HUES64 (cell line): ENCODE results near the gene MAML3.

Experiments used
- H3K27ac ChIP-seq: 2 replicates; pipeline ENCODE4 v1.7.0; 2013; ENCODE audit warnings: low read depth, low read length, inconsistent platforms
- H3K27me3 ChIP-seq: 2 replicates; pipeline ENCODE4 v1.6.1; 2013; ENCODE audit warnings: mild to moderate bottlenecking, low read length; ENCODE audit not compliant: insufficient read depth
- H3K36me3 ChIP-seq: 2 replicates; pipeline ENCODE4 v1.6.1; 2013; ENCODE audit warnings: mild to moderate bottlenecking, low read length; ENCODE audit not compliant: insufficient read depth
- H3K4me1 ChIP-seq: 2 replicates; pipeline ENCODE4 v1.6.1; 2013; ENCODE audit warnings: mild to moderate bottlenecking, low read length, moderate library complexity; ENCODE audit not compliant: insufficient read depth
- H3K4me3 ChIP-seq: 2 replicates; pipeline ENCODE4 v1.5.1; 2013; ENCODE audit warnings: mild to moderate bottlenecking, low read length, moderate library complexity
- H3K9ac ChIP-seq: 2 replicates; pipeline ENCODE4 v1.6.1; 2013; ENCODE audit warnings: mild to moderate bottlenecking, low read depth, low read length
- H3K9me3 ChIP-seq: 2 replicates; pipeline ENCODE4 v1.6.1; 2013; ENCODE audit warnings: low read depth, low read length; ENCODE audit not compliant: insufficient read depth
- WGBS: fragments of 150-250, 120-280 bp; methylation state at CpG from one replicate; pipeline ENCODE4 v1.1.7; 2013; ENCODE audit warnings: missing lambda C conversion rate; 5-methylcytosine and 5-hydroxymethylcytosine counted together

MAML3 gene

GRCh38 chr4:139917896-139918295, 236.1 kb downstream of the MAML3 start:
- WGBS = 96% methylated on average over 5 of the region's 6 CpGs
- Histone ChIP-seq H3K4me3 (no peak overlapping the region), H3K9me3 (no peaks in the 10 kb centered on the region), H3K27ac (no peak overlapping the region), H3K27me3 (peaks cover 13% of the 10 kb centered on the region; the same call in 1 of the 2 replicates), H3K4me1 (peaks cover 30% of the 10 kb centered on the region), H3K9ac (no peak overlapping the region), H3K36me3 (no peaks in the 10 kb centered on the region)

DNA sequence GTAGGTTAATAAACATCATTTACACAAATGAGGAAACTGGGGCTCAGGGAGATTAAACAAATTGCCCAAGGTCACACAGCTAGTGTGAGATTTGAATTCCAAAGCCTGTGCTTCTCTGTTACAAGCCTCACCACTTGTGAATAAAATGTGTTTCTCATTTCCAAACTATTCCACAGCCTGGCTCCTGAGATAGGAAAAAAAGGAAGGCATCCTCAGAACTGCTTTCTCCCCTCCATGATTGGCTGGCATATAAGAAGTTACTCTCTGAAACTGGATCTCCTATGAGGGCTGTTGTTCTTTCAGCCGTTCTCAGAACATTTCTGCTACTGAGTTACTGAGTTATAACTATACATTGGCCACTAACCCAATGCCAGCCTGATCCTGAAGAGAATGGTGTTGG, 237.9 kb downstream of the MAML3 start:
- H3K27ac ChIP-seq = no peak overlapping the region
- 100% methylated on average over 1 of the region's 1 CpG for WGBS
- H3K9ac ChIP-seq = no peak overlapping the region
- peaks cover 4% of the 10 kb centered on the region; the same call in 1 of the 2 replicates for H3K27me3 ChIP-seq
- no peaks in the 10 kb centered on the region for H3K36me3 ChIP-seq
- peaks cover 16% of the 10 kb centered on the region for H3K4me1 ChIP-seq
- no peaks in the 10 kb centered on the region for H3K9me3 ChIP-seq
- no peak overlapping the region for H3K4me3 ChIP-seq

GRCh38 chr4:139915037-139915436, 238.9 kb downstream of the MAML3 start:
- H3K36me3 ChIP-seq = no peaks in the 10 kb centered on the region
- peaks cover 12% of the 10 kb centered on the region; the same call in 1 of the 2 replicates for H3K4me1 ChIP-seq
- H3K27ac ChIP-seq = no peak overlapping the region
- no peaks in the 10 kb centered on the region for H3K27me3 ChIP-seq
- H3K9me3 ChIP-seq = no peaks in the 10 kb centered on the region
- WGBS = 91% methylated on average over 2 of the region's 2 CpGs
- H3K9ac ChIP-seq = no peak overlapping the region
- no peak overlapping the region for H3K4me3 ChIP-seq

DNA sequence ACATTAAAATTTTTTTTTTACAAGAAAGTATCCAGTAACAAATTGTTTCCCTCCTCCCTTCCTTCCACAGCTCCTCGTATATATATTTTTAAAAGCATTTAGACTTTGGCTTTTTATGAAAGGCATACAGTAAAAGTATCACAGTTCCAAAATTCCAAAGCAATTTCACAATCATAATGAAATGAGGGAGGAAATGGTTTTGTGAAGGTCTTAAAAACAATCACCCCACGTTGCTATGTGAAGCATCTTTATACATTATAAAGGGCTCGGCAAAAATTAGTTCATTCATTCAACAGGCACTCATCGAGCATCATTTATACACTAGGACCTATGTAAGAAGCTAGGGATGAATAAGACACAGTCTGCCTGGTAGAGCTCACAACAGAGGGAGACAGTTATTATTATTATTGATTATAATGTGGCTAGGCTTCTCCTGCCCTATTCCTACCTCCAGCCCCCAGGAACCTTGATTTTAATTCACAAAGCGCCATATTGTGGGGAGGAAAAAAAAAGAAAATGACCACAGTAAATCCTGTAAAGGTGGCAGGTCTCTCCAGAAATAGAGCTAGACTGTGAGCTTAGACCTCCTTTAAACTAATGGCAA, 239.9 kb downstream of the MAML3 start:
- Histone ChIP-seq H3K4me3 (no peak overlapping the region), H3K27ac (no peak overlapping the region), H3K9me3 (no peaks in the 10 kb centered on the region), H3K36me3 (no peaks in the 10 kb centered on the region), H3K9ac (no peak overlapping the region), H3K4me1 (peaks cover 5% of the 10 kb centered on the region; the same call in 1 of the 2 replicates), H3K27me3 (no peaks in the 10 kb centered on the region)
- WGBS = 100% methylated on average over 4 of the region's 5 CpGs

DNA sequence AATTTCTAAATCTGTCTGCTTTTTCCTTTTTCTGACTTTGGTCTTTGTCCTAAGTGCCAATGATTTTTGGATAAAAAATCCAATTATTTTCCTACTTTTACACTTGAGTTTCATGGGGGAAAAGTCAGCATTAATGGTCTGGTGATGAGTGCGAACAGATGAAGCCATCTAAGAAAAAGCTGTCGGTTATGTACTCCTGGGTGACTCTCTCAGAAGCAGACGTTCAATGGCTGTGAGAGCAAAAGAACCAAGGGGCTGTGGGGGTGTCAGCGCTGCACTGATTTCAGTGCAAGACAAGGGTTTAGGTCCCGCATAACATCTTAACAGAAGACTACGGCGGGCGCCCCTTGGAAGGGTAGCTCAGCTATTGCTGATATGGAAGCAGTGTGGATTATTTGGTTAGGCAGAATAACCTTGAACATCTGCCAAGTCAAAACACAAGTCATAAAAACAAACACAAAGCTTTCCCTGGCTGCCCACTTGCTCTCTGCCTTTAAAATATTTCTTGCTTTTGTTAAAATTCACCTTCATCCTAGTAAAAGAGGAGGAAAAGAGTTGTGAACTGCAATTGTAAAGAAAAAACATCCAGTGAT, 240.5 kb downstream of the MAML3 start:
- Histone ChIP-seq H3K27me3 (no peaks in the 10 kb centered on the region), H3K4me3 (no peak overlapping the region), H3K9ac (no peak overlapping the region), H3K36me3 (no peaks in the 10 kb centered on the region), H3K27ac (no peak overlapping the region), H3K4me1 (no peaks in the 10 kb centered on the region), H3K9me3 (no peaks in the 10 kb centered on the region)
- WGBS = 91% methylated on average over 7 of the region's 8 CpGs

DNA sequence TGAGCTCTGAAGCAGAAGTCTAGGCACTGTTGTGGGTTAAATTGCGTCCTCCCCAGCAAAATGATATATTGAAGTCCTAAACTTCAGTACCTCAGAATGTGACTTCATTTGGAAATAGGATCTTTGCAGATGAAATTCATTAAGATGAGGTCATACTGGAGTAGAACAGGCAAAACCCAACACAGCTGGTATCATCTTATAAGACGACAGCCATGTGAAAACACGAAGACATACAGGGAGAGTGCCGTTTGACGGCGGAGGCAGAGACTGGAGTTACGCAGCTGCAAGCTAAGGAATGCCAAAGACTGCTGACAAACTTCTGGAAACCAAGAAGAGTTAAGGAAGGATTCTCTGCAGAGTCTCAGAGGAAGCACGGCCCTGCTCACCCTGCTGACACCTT, 241.5 kb downstream of the MAML3 start:
- Histone ChIP-seq H3K9me3 (no peaks in the 10 kb centered on the region), H3K4me3 (no peak overlapping the region), H3K27ac (no peak overlapping the region), H3K27me3 (no peaks in the 10 kb centered on the region), H3K36me3 (no peaks in the 10 kb centered on the region), H3K9ac (no peak overlapping the region), H3K4me1 (no peaks in the 10 kb centered on the region)
- WGBS = 91% methylated on average over 8 of the region's 8 CpGs

DNA sequence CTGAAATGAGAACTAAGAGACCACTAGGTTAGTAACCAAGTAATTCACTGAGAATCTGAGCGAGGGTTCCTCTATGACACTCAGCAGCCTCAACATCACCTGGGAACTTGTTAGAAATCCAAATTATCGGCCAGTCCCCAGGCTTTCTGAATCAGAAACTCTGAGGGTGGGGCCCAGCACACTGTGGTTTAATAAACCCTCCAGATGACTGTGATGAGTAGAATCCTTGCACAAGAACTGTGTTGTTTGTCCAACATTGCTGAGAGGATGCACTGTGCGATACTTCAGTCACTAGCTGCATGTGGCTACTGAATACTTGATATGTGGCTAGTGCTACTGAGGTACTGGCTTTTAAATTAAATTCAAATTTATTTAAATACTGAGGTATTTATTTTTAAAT, 243.9 kb downstream of the MAML3 start:
- no peaks in the 10 kb centered on the region for H3K27me3 ChIP-seq
- no peaks in the 10 kb centered on the region for H3K4me1 ChIP-seq
- H3K36me3 ChIP-seq = no peaks in the 10 kb centered on the region
- 94% methylated on average over 3 of the region's 3 CpGs for WGBS
- no peak overlapping the region for H3K9ac ChIP-seq
- H3K4me3 ChIP-seq = no peak overlapping the region
- no peak overlapping the region for H3K27ac ChIP-seq
- peaks cover 3% of the 10 kb centered on the region; the same call in 1 of the 2 replicates for H3K9me3 ChIP-seq

DNA sequence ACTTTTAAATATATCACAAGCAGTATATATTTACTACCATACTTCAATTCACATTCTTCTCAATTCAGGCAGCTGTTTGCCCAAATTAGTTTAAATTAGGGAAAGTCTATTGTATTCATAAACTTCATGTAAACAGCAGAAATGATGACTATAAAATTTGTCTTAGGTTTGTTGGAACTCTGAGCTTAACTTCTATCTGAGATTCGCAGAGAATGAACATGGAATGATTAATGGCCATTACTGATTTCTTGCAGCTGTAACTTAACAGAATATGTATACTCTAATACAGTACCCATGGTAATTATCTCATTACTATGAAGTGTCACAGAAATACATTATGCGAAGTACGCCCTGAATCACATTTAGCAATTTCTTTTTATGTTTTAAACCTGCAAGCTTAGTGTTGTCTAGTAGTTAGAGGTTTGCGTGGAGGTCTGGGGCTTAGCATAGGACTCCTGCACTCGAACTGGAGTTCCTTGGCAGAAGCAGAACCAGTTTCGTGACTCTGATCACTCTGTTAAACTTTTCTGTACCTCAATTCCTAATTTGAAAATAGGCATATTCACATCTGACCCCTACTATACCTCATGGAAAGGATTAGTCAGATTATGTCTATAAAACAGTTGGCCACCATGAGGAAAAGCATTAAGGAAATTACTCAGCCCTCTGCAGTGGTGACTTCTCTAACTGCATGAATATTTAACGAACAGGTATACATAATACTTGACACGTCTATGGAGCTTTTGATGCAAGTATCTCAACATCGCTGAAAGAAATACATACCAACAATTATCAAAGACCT, 245.1 kb downstream of the MAML3 start:
- H3K9ac ChIP-seq = no peak overlapping the region
- H3K27me3 ChIP-seq = no peaks in the 10 kb centered on the region
- no peaks in the 10 kb centered on the region for H3K4me1 ChIP-seq
- H3K36me3 ChIP-seq = no peaks in the 10 kb centered on the region
- WGBS = 96% methylated on average over 9 of the region's 9 CpGs
- no peak overlapping the region for H3K4me3 ChIP-seq
- peaks cover 3% of the 10 kb centered on the region; the same call in 1 of the 2 replicates for H3K9me3 ChIP-seq
- H3K27ac ChIP-seq = no peak overlapping the region

DNA sequence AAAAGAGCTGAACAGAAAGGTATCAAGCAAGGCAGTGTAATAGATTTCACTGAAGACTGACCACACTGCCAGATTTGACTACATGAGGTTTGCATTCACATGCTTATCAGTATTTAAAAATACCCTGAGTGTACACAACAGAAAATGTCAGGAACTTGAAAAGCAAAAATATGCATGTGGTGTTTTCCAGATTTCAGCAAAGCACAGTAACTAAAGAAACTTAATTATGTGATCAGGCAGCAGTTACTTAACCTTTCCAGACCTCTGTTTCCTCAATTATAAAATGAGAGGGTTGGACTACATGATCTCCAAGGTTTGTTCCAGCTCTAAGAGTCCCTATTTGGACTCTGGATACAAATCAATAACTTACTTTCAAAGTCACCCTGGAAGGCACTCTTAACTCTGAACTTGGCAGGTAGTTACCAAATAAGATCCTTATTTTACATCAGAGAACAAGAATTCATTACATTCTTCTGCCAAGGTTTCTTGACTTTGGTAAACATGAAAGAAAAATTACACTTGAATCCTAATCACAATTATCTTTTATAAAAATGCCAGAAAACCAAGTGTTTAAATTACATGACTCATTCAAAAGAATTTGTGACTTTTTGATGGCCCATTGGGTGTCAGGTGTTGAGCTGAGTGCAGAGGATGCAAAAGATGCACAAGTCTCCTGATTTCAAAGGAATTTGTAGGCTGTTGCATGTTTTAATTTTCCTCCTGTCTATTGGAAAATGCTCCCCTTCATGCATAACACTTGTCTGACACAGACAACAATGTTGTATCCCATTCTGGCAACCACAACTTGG, 246.8 kb downstream of the MAML3 start:
- Histone ChIP-seq H3K9me3 (peaks cover 3% of the 10 kb centered on the region; the same call in 1 of the 2 replicates), H3K4me3 (no peak overlapping the region), H3K27ac (no peak overlapping the region), H3K36me3 (no peaks in the 10 kb centered on the region), H3K27me3 (no peaks in the 10 kb centered on the region), H3K9ac (no peak overlapping the region), H3K4me1 (peaks cover 5% of the 10 kb centered on the region; the same call in 1 of the 2 replicates)

- no peak overlapping the region for H3K4me3 ChIP-seq
- no peaks in the 10 kb centered on the region for H3K36me3 ChIP-seq
- no peak overlapping the region for H3K9ac ChIP-seq
- H3K27me3 ChIP-seq = no peaks in the 10 kb centered on the region
- H3K9me3 ChIP-seq = peaks cover 3% of the 10 kb centered on the region; the same call in 1 of the 2 replicates
- H3K27ac ChIP-seq = no peak overlapping the region
- H3K4me1 ChIP-seq = peaks cover 21% of the 10 kb centered on the region
- WGBS = 80% methylated on average over 1 of the region's 1 CpG
Measured at GRCh38 chr4:139905489-139905888, 248.5 kb downstream of the MAML3 start.

DNA sequence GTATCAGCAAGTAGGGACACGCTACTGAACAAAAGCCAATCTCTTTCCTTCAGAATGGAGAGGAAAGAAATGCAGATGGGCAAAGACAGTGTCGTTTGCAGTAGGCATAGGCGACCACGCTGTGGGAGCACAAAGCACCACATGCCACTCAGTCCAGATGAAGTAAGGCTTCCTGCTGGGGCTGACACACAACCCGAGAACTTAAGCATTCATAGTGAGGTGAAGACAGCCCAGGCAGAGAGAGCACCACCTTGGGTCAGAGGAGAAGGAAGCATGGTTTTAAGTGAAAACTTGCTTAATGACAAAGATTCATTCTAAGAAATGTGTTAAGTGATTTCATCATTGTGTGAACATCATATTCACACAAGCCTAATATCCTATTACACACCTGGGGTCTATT, 249.6 kb downstream of the MAML3 start:
- no peaks in the 10 kb centered on the region for H3K27me3 ChIP-seq
- H3K9ac ChIP-seq = no peak overlapping the region
- no peak overlapping the region for H3K27ac ChIP-seq
- 88% methylated on average over 5 of the region's 5 CpGs for WGBS
- peaks cover 21% of the 10 kb centered on the region for H3K4me1 ChIP-seq
- peaks cover 3% of the 10 kb centered on the region; the same call in 1 of the 2 replicates for H3K9me3 ChIP-seq
- H3K4me3 ChIP-seq = no peak overlapping the region
- no peaks in the 10 kb centered on the region for H3K36me3 ChIP-seq
